PC-9 (cell line): Measurements from ENCODE around the gene LMO7. TPM values are rescaled to one million over a fixed set of nuclear protein-coding genes. Genes with fewer than 3 reads are reported as not detected.

Experiments used
- BruUV-seq: library from RNA; stranded (reverse); fragments of 400-500 nt; replicated peaks from 2 replicates; lab custom pipeline; 2021; lab: Mats Ljungman, UMichigan
- CTCF ChIA-PET: fragments of 300-600 bp; sonication (Branson Sonifier 250); formaldehyde crosslinking; loops from one replicate; lab custom pipeline; 2022; ENCODE audit warnings: antibody characterized with exemption; lab: Charles Lee
- POLR2A ChIA-PET: fragments of 300-600 bp; sonication (Branson Sonifier 250); formaldehyde crosslinking; loops from one replicate; lab custom pipeline; 2022; ENCODE audit warnings: antibody characterized with exemption; ENCODE audit not compliant: unreplicated experiment; lab: Charles Lee
- DNase-seq, 2 experiments: peaks; one replicate each; pipeline versions ENCODE4 v3.0.0 to v3.0.0-alpha.2; 2015 to 2022; ENCODE audit warnings: mixed read lengths in 1 of 2
- H2AFZ ChIP-seq: fragments of 200-600 bp; sonication (generic); 2 replicates; pipeline ENCODE4 v1.8.1; 2017; ENCODE audit warnings: antibody characterized with exemption
- H3F3A ChIP-seq: fragments of 200-600 bp; sonication (generic); 2 replicates; pipeline ENCODE4 v1.8.1; 2017; ENCODE audit warnings: antibody characterized with exemption, mild to moderate bottlenecking, low read depth; ENCODE audit not compliant: insufficient read depth
- H3K27ac ChIP-seq: fragments of 200-600 bp; sonication (generic); 2 replicates; pipeline ENCODE4 v1.6.1; 2016; ENCODE audit warnings: mixed run types
- H3K27me3 ChIP-seq: fragments of 200-600 bp; sonication (generic); 2 replicates; pipeline ENCODE4 v1.6.1; 2016; ENCODE audit warnings: low read depth, mixed run types; ENCODE audit not compliant: insufficient read depth
- H3K36me3 ChIP-seq: fragments of 200-600 bp; sonication (generic); 2 replicates; pipeline ENCODE4 v1.6.1; 2016; ENCODE audit warnings: low read depth, mixed run types
- H3K4me1 ChIP-seq: fragments of 200-600 bp; sonication (generic); replicated peaks from 2 replicates; pipeline ENCODE4 v1.6.1; 2016; ENCODE audit warnings: mixed run types; ENCODE audit not compliant: insufficient read depth
- H3K4me2 ChIP-seq: fragments of 200-600 bp; sonication (generic); 2 replicates; pipeline ENCODE4 v1.6.1; 2017; ENCODE audit warnings: mixed run types
- H3K4me3 ChIP-seq: fragments of 200-600 bp; sonication (generic); 2 replicates; pipeline ENCODE4 v1.6.1; 2016; ENCODE audit warnings: mixed run types
- H3K79me2 ChIP-seq: fragments of 200-600 bp; sonication (generic); 2 replicates; pipeline ENCODE4 v1.6.1; 2017; ENCODE audit warnings: low read depth, mixed run types
- H3K9me2 ChIP-seq: fragments of 200-600 bp; sonication (generic); 2 replicates; pipeline ENCODE4 v1.8.1; 2017; ENCODE audit warnings: mild to moderate bottlenecking; ENCODE audit not compliant: insufficient read depth
- H3K9me3 ChIP-seq: fragments of 200-600 bp; sonication (generic); 2 replicates; pipeline ENCODE4 v1.8.1; 2016; ENCODE audit warnings: low read depth; ENCODE audit not compliant: insufficient read depth
- H4K20me1 ChIP-seq: fragments of 200-600 bp; sonication (generic); 2 replicates; pipeline ENCODE4 v1.8.1; 2017; ENCODE audit not compliant: insufficient read depth
- CTCF ChIP-seq: fragments of 200-600 bp; sonication (generic); conservative IDR thresholded peaks from 2 replicates; pipeline ENCODE4 v1.6.1; 2017; ENCODE audit warnings: mixed run types, antibody characterized with exemption, mild to moderate bottlenecking, moderate library complexity
- EZH2 ChIP-seq: fragments of 200-600 bp; sonication (generic); IDR thresholded peaks from 2 replicates; pipeline ENCODE4 v1.8.0; 2017; ENCODE audit warnings: antibody characterized with exemption, low read depth
- intact Hi-C: fragments of 100-400 bp; cut with micrococcal nuclease; formaldehyde crosslinking; loops from one replicate; pipeline ENCODE4 v1.10.0; 2022; ENCODE audit not compliant: unreplicated experiment
- total RNA-seq: library from RNA; stranded (reverse); gene quantifications from 2 replicates; pipeline ENCODE4 v1.2.3, GENCODE V29; 2021

Gene LMO7
- total RNA-seq, 1 experiment from 2014 or later, result 93.0 TPM

- no peak for DNase-seq
- Histone ChIP-seq H3K9me2 (no peaks in the 10 kb centered on the region), H3K27me3 (no peaks in the 10 kb centered on the region), H3F3A (no peaks in the 10 kb centered on the region), H3K79me2 (peaks cover 20% of the 10 kb centered on the region), H3K4me1 (peaks cover 13% of the 10 kb centered on the region), H4K20me1 (no peaks in the 10 kb centered on the region), H3K4me3 (no peak overlapping the region), H3K9me3 (no peaks in the 10 kb centered on the region), H3K27ac (peak overlapping the region; percentile 11), H2AFZ (no peak overlapping the region), H3K36me3 (peaks cover 9% of the 10 kb centered on the region; the same call in 1 of the 2 replicates), H3K4me2 (no peak overlapping the region)
- intact Hi-C loops, result no loop called here
- ChIA-PET CTCF (no interaction called here), POLR2A (interaction anchor here (0.6 kb wide), 1 partner anchor 58 kb away, joined by 9 read pairs; no protein-coding TSS in a partner anchor)
- no peak for TF ChIP-seq CTCF
- no peak for TF ChIP-seq EZH2
- BruUV-seq, result no TSS peak
Observed at GRCh38 chr13:75797719-75798118, 161.6 kb downstream of the LMO7 start.

- ChIA-PET POLR2A (interaction anchor here (0.6 kb wide), 1 partner anchor 57 kb away, joined by 9 read pairs; no protein-coding TSS in a partner anchor), CTCF (no interaction called here)
- BruUV-seq, result no TSS peak
- H3K36me3 ChIP-seq, result peaks cover 9% of the 10 kb centered on the region; the same call in 1 of the 2 replicates
- intact Hi-C loops, result no loop called here
- no peaks in the 10 kb centered on the region for H3K9me3 ChIP-seq
- no peak overlapping the region for H2AFZ ChIP-seq
- no peaks in the 10 kb centered on the region for H4K20me1 ChIP-seq
- no peak overlapping the region for H3K4me3 ChIP-seq
- no peaks in the 10 kb centered on the region for H3K9me2 ChIP-seq
- peaks cover 12% of the 10 kb centered on the region for H3K79me2 ChIP-seq
- no peak for TF ChIP-seq CTCF
- no peak for TF ChIP-seq EZH2
- peaks cover 13% of the 10 kb centered on the region for H3K4me1 ChIP-seq
- no peak overlapping the region for H3K4me2 ChIP-seq
- peak in 1 of 2 experiments; percentile 46 for DNase-seq
- peak overlapping the region; percentile 11 for H3K27ac ChIP-seq
- no peaks in the 10 kb centered on the region for H3K27me3 ChIP-seq
- H3F3A ChIP-seq, result no peaks in the 10 kb centered on the region
Observed at GRCh38 chr13:75798353-75799255, 162.5 kb downstream of the LMO7 start.

- intact Hi-C loops, result loop anchor here (5.0 kb wide), 1 partner anchor 38 kb away; no protein-coding TSS in a partner anchor
- Histone ChIP-seq H3K79me2 (no peaks in the 10 kb centered on the region), H4K20me1 (no peaks in the 10 kb centered on the region), H2AFZ (no peak overlapping the region), H3K9me3 (no peaks in the 10 kb centered on the region), H3K27me3 (no peaks in the 10 kb centered on the region), H3K4me1 (peaks cover 13% of the 10 kb centered on the region), H3K27ac (no peak overlapping the region), H3K36me3 (peaks cover 16% of the 10 kb centered on the region; the same call in 1 of the 2 replicates), H3F3A (no peaks in the 10 kb centered on the region), H3K9me2 (no peaks in the 10 kb centered on the region), H3K4me2 (no peak overlapping the region), H3K4me3 (no peak overlapping the region)
- BruUV-seq, result no TSS peak
- POLR2A ChIA-PET, result no interaction called here
- no peak for DNase-seq
- no peak for TF ChIP-seq CTCF
- TF ChIP-seq EZH2, result no peak
- CTCF ChIA-PET, result no interaction called here
Observed at GRCh38 chr13:75800545-75800944, 164.4 kb downstream of the LMO7 start.
